ENCODE measurements around the gene NRTN. TPM values are rescaled to one million over a fixed set of nuclear protein-coding genes. Genes with fewer than 3 reads are reported as not detected.

The NRTN gene
- total RNA-seq, 1 experiment from 2014 or later, result 4.6 TPM

- no peak for TF ChIP-seq CTCF (conservative IDR thresholded peaks at IDR 0.05)
- H3K9me3 Mint-ChIP-seq, result peaks cover 0 to 4% of the 10 kb centered on the region in 2 experiments; a peak in 3 of 5 replicates
- Histone ChIP-seq H3K56ac (ENCODE audit: insufficient read length, low read depth, low read length) (no peak overlapping the region), H3K23ac (ENCODE audit: insufficient read length, low read depth, low read length) (no peak overlapping the region), H3K4me2 (ENCODE audit: insufficient read depth, insufficient read length, low read length) (no peak overlapping the region), H4K8ac (replicated peaks; ENCODE audit: insufficient read length, low read depth, low read length) (no peak overlapping the region), H3K79me2 (ENCODE audit: insufficient read depth, low read length) (no peaks in the 10 kb centered on the region), H2BK5ac (ENCODE audit: insufficient read length, low read length) (no peak overlapping the region), H3T11ph (ENCODE audit: low read length) (no peak overlapping the region), H4K20me1 (ENCODE audit: control insufficient read depth, insufficient read depth, insufficient read length) (no peaks in the 10 kb centered on the region), H4K5ac (ENCODE audit: insufficient read length, low read depth, low read length) (no peak overlapping the region), H3K79me1 (ENCODE audit: insufficient read depth, low read depth, low read length, poor library complexity, severe bottlenecking) (no peaks in the 10 kb centered on the region), H3K4ac (ENCODE audit: low read depth, low read length) (no peak overlapping the region), H3K23me2 (ENCODE audit: insufficient read length, low read depth, low read length, poor library complexity, severe bottlenecking) (peaks cover 6% of the 10 kb centered on the region), H2BK15ac (ENCODE audit: low read depth, low read length) (no peak overlapping the region), H3K14ac (ENCODE audit: insufficient read depth, low read length) (no peak overlapping the region), H3K27me3 (ENCODE audit: insufficient read depth, low read length) (no peaks in the 10 kb centered on the region; the same call in 1 of the 2 replicates), H3K9me3 (ENCODE audit: control insufficient read depth, low read depth, low read length) (no peaks in the 10 kb centered on the region), H2BK20ac (ENCODE audit: low read depth, low read length, poor library complexity, severe bottlenecking) (no peak overlapping the region), H3K4me1 (ENCODE audit: insufficient read depth, low read length) (no peaks in the 10 kb centered on the region), H2AK5ac (ENCODE audit: insufficient read length, low read length) (no peak overlapping the region), H4K91ac (ENCODE audit: insufficient read length, low read depth, low read length) (no peak overlapping the region), H3K27ac (ENCODE audit: insufficient read length, low read depth, low read length) (no peak overlapping the region), H2BK12ac (ENCODE audit: insufficient read length, low read depth, low read length) (no peak overlapping the region), H2BK120ac (ENCODE audit: low read depth, low read length, poor library complexity, severe bottlenecking) (no peak overlapping the region), H3K18ac (ENCODE audit: insufficient read length, low read depth, low read length) (no peak overlapping the region), H3K9ac (ENCODE audit: extremely low read depth, insufficient read length, low read length) (no peak overlapping the region), H2AFZ (ENCODE audit: low read length) (no peak overlapping the region)
- no peak overlapping the region for H3K27ac Mint-ChIP-seq
- peaks cover 6 to 18% of the 10 kb centered on the region in 2 experiments for H3K4me1 Mint-ChIP-seq
- H3K4me3 Mint-ChIP-seq, result no peak overlapping the region
- H3K36me3 Mint-ChIP-seq (ENCODE audit: insufficient read depth in 1 of 3, low read depth in 3 of 3), result peaks cover 0 to 4% (median 0%) of the 10 kb centered on the region in 3 experiments; a peak in 2 of 7 replicates
- no peak for DNase-seq
- no CpG with 5 or more reads among the region's 17 CpGs for WGBS (ENCODE audit: extremely low coverage, insufficient read length, low lambda C conversion rate)
- H3K27me3 Mint-ChIP-seq (ENCODE audit: low read depth), result peaks cover 47% of the 10 kb centered on the region
These were observed 4.3 kb upstream of the NRTN start for GRCh38 chr19:5800361-5801270.

Measured in H9 (cell line).